ENCODE measurements around the gene ANXA11.
A peak's percentile ranks its signal among the peaks of the same experiment; 100 is the strongest.
"Not testable (repeated sequence)": the region's sequence is repeated elsewhere in the genome, so short reads cannot be mapped to it uniquely, and the experiment has no call there.

The ANXA11 gene

DNA sequence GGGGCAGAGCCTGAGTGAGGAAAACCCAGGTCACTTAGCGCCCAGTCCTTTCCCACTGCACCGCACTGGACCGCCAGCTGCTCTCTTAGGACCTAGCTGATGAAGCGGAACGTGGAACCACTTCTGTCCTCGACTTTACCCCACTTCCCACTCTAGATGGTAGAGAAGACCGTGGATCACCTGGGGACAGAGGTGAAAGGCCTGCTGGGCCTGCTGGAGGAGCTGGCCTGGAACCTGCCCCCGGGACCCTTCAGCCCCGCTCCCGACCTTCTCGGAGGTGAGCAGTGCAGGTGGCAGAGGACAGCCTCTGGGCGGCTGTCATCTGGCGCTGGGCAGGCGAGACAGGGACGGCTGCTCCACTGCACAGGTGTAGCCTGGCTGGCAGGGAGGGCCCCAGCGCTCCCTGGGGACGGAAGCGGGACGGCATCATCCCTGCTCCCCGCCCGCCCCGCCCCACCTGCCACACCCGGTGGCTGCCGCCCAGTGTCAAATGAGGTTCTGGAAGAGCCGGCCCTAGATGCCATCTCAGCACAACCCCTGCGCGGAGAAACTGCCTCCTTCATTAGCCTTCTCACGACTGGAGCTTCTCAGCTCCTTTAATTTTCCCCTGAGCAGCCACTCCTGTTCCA lies 61.2 kb downstream of the ANXA11 start:
- no peak for DNase-seq

GRCh38 chr10:80141696-80142460 lies 63.5 kb downstream of the ANXA11 start:
- DNase-seq: no peak

DNA sequence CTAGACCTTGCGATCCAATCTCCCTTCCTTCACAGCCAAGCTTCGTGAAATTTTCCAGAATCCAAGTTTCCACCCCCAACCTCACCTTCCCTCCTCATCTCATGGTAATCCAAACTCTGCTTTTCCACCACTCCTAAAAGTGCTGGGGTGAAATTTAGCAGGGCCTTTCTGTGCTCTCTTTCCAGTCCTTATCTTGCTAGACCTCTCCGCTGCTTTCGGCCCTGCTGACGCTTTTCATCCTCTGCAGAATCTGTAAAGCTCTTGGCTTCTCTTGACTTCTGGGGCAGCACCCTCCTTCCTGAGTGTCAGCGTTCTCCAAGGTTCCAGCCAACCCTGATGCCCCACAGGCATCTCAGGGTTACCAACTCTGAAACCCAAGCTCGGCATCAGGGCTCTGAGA lies 65.1 kb downstream of the ANXA11 start:
- DNase-seq: no peak

DNA sequence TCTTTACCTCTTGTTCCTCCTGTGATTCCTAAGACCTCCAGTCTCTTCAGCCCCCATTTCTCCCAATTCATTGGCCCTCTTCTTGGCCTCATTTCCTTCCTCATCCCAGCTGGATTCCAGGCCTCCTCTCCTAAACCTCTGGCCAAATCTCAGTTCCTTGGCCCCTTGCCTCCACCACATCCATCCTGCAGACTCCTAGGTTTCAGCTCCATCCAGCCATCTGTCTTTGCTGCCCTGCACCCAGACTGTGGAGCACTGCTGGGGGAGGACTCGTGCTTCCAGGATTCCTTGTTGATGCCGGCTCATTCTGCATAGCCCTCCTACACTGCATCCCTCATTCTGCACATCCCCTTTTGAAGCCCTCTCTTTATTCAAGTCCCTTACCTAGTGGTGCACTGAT lies 66.1 kb downstream of the ANXA11 start:
- no peak for DNase-seq

DNA sequence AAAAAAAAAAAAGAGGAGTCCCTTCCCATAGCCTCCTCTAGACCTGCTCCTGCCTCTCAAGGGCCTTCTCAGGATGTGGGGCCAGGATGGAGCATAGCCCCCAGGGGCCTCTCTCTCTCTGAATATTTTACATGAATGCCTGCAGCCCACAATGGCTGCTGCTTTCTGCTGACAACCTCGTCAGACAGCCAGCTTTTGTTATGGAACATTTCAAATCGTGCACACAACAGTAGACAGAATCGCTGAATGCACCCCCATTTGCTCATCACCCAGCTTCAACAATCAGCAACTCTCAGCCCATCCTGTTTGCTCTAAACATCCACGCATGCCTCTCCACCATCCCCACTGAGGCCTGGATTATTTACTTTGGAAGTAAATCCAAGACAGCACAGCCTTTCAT lies 67.4 kb downstream of the ANXA11 start:
- no peak for DNase-seq

DNA sequence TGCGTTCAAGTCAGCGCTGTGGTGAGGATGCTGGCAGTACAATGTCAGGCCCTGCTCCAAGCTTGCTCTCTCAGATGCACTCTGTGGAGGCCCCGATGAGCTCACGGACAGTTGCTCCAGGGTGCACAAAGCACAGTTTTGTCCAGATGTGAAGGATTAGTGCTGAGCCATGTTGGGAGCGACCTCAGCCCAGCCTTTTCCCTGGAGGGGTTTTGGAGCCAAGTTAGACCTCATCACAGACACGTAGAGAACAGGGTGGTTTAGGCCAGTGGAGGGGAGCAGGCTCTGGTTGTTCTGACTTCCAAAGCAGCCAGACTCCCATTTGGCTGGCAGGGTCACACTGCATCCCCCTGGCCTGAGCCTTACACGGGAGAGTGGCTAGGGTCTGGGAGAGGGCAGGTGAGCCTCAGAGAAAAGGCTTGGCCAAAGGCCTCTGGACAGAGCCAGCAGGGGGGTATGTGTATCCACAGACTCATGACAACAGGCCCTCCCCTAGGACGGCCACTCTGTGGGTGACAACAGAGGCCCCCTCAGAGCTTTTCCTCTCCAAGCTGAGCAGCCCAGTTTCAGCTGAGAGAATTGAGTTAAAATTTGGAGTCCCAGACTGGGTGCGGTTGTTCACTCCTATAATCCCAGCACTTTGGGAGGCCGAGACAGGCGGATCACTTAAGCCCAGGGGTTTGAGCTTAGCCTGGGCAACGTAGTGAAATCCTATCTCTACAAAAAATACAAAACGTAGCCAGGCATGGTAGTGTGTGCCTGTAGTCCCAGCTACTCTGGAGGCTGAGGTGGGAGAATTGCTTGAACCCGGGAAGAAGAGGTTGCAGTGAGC lies 68.1 kb downstream of the ANXA11 start:
- DNase-seq: no peak

DNA sequence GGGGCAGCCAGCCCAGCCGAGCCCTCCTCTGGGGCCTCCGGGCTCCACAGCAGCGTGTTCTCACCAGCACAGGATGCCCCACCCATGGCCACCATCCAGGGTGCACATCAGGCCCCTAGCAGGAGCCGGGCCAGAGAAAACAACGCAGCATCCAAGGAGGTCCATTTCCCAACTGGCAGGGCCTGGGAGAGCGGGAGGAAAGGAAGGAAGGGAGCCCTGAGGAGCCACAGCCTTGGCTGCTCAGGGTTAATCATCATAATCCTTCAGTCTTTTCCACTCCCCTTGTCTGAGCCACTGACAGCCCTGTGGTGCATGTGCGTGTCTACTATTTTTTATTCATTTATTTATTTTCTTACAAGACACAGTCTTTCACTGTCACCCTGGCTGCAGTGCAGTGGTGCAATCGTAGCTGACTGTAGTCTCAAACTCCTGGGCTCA lies 69.2 kb downstream of the ANXA11 start:
- DNase-seq: peak; percentile 66

DNA sequence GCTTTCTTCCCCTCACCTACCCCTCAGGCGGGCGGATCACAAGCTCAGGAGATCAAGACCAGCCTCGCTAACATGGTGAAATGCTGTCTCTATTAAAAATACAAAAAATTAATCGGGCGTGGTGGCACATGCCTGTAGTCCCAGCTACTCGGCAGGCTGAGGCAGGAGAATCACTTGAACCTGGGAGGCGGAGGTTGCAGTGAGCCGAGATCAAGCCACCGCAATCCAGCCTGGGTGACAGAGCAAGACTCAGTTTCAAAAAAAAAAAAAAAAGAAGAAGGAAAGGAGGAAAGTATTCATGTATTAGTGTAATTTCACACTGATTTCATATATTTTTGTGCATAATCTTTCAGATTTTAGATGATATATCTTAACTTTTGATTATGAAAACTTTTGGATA lies 71.7 kb downstream of the ANXA11 start:
- not testable (repeated sequence) for DNase-seq

DNA sequence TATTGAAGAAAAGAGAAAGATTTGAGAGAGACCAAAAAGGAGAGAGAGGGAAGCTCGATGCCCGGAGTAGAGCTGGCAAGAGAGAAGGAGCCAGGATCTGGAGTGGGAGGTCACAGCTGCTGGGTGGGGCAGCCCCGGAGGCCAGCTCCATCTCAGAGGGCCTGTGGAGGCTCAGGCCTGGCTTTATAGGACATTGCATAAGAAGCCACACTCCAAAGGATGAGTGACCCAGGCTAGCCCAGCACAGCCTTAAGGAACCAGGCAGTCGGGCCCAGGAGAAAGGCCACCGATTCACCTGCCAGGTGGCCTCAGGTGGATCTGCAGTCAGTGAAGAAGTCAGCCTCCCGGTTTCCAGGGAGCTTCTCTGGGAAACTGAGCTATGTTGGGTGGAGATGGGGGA lies 72.1 kb downstream of the ANXA11 start:
- DNase-seq: no peak

GRCh38 chr10:80132299-80133139 lies 72.8 kb downstream of the ANXA11 start, which contains the start of gene PLAC9:
Gene PLAC9 (plus strand): TSS chr10:80132730. CDS start chr10:80132763, 33 bp downstream.
- no peak for DNase-seq

- DNase-seq: no peak
Measured at GRCh38 chr10:80131499-80131901, 73.8 kb downstream of the ANXA11 start.

- no peak for DNase-seq
Measured at GRCh38 chr10:80126876-80127275, 78.5 kb downstream of the ANXA11 start.

GRCh38 chr10:80122746-80123145 lies 82.6 kb downstream of the ANXA11 start:
- DNase-seq: no peak

GRCh38 chr10:80122110-80122710 lies 83.1 kb downstream of the ANXA11 start:
- no peak for DNase-seq

GRCh38 chr10:80118669-80119068 lies 86.7 kb downstream of the ANXA11 start:
- no peak for DNase-seq

- DNase-seq: no peak
Measured at GRCh38 chr10:80110986-80111385, 94.4 kb downstream of the ANXA11 start.

DNA sequence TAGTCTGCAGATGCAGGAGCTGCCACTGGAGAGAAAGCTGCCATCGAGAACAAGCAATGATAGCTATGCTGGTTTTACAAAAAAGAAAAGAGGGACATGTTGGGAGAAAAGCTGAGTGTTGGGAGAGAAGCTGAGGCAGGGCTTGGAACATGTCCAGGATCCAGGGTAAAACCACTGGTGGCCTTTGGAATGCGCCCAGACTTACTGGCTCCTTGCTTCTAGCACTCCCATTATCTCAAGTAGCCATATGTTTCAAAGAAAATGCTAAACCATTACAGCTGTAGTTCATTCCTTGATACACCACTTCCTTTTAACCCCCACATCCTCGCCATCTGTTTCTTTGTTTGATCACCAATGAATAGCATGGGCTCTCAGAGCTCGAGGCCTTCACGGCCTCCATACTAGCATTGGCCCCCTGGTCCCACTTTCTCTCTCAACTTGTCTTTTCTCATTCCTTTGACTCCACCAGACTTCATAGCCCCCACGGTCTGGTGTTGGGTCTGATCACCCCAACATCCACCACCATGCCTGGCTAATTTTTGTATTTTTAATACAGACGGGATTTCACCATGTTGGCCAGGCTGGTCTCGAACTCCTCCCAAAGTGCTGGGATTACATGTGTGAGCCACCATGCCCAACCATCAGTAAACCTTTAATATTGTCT lies 96.6 kb downstream of the ANXA11 start:
- DNase-seq: no peak

DNA sequence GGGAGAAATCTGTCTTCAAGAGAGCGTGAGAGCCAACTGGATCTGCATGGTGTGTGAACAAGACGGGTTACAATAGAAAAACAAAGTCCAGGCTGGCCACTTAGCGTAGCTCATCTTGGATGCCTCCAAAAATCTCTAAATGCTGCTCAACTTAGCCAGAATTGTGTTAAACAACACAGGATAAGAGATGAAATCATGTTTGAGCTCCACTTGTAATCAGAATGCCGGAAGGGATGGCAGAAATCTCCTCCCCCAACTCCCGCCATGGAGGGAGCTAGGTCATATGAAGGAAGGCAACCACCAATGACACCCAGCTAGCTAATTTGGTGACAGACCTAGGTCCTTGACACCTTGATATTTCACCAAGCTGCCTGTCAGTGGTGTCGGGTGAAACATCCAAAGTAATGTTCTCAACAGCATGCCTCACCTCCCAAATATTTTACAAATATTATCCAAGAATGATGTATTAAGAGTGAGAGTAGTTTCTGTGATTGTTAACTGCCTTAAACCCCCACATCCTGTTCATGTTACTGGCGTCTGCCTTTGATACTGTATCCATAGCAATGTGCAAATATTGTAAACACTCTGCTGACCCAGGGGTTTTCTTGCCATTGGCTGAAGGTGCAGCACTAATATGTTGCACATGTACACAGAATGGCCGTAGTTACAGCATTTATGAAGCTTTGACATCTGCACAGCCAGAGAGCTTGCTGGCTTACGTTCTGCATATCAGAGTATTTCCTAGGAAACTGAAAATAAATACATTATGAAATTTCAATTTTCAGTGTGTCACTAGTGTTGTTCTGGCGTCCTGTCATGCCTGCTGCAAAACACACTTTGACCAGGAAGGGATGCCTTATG lies 101.0 kb downstream of the ANXA11 start:
- no peak for DNase-seq

All from GOT3 (cell line).